ENCODE results near the gene MTA1.

Gene MTA1

GRCh38 chr14:105475269-105476096 lies 55.9 kb downstream of the MTA1 start:
- peak; percentile 77 for DNase-seq (ENCODE audit: low read depth, low spot score)

GRCh38 chr14:105476097-105476830 lies 56.6 kb downstream of the MTA1 start:
- peak; percentile 76 for DNase-seq (ENCODE audit: low read depth, low spot score)

GRCh38 chr14:105476831-105477659 lies 57.4 kb downstream of the MTA1 start:
- no peak for DNase-seq (ENCODE audit: low read depth, low spot score)

- no peak for DNase-seq (ENCODE audit: low read depth, low spot score)
Measured at GRCh38 chr14:105477660-105478397, 58.2 kb downstream of the MTA1 start.

GRCh38 chr14:105478398-105479251 lies 59.0 kb downstream of the MTA1 start:
- DNase-seq (ENCODE audit: low read depth, low spot score): no peak

- no peak for DNase-seq (ENCODE audit: low read depth, low spot score)
Measured at GRCh38 chr14:105479431-105480158, 60.0 kb downstream of the MTA1 start.

- DNase-seq (ENCODE audit: low read depth, low spot score): no peak
Measured at GRCh38 chr14:105480199-105480746, 60.6 kb downstream of the MTA1 start.

GRCh38 chr14:105480807-105481801 lies 61.5 kb downstream of the MTA1 start:
- DNase-seq (ENCODE audit: low read depth, low spot score): peak; percentile 97

GRCh38 chr14:105481886-105482457 lies 62.3 kb downstream of the MTA1 start:
- peak; percentile 99 for DNase-seq (ENCODE audit: low read depth, low spot score)

GRCh38 chr14:105482486-105483110 lies 63.0 kb downstream of the MTA1 start:
- DNase-seq (ENCODE audit: low read depth, low spot score): no peak

- DNase-seq (ENCODE audit: low read depth, low spot score): no peak
Measured at GRCh38 chr14:105483300-105484068, 63.9 kb downstream of the MTA1 start.

GRCh38 chr14:105484069-105484996 lies 64.7 kb downstream of the MTA1 start:
- DNase-seq (ENCODE audit: low read depth, low spot score): no peak

GRCh38 chr14:105484997-105485393 lies 65.4 kb downstream of the MTA1 start:
- no peak for DNase-seq (ENCODE audit: low read depth, low spot score)

GRCh38 chr14:105485739-105486162 lies 66.1 kb downstream of the MTA1 start:
- peak; percentile 65 for DNase-seq (ENCODE audit: low read depth, low spot score)
